ENCODE results near the gene USP24. TPM values are rescaled to one million over a fixed set of nuclear protein-coding genes. Genes with fewer than 3 reads are reported as not detected.
A peak's percentile ranks its signal among the peaks of the same experiment; 100 is the strongest.
"Not testable (repeated sequence)": the region's sequence is repeated elsewhere in the genome, so short reads cannot be mapped to it uniquely, and the experiment has no call there.

Gene USP24
- total RNA-seq, 1 experiment from 2014 or later = 38.5 TPM

GRCh38 chr1:55230659-55231058, 15.5 kb upstream of the USP24 start:
- no peaks in the 10 kb centered on the region for H3K79me2 ChIP-seq (ENCODE audit: low read length)
- H3K36me3 ChIP-seq (ENCODE audit: low read depth, low read length) = no peaks in the 10 kb centered on the region
- no peak overlapping the region for H3K27ac ChIP-seq (ENCODE audit: low read length)
- peaks cover 11% of the 10 kb centered on the region; the same call in 1 of the 2 replicates for H3K4me1 ChIP-seq (ENCODE audit: insufficient read depth, low read length)
- no peak for DNase-seq
- no peak overlapping the region for H3K9ac ChIP-seq (ENCODE audit: low read length)
- no peak overlapping the region for H2AFZ ChIP-seq (ENCODE audit: low read length)
- ChIA-PET POLR2A (ENCODE audit: unreplicated experiment) (no interaction called here), CTCF (no interaction called here)
- no peak overlapping the region for H3K4me3 ChIP-seq (ENCODE audit: low read length)
- H3K4me2 ChIP-seq (ENCODE audit: low read length) = no peak overlapping the region
- intact Hi-C loops (cut with micrococcal nuclease) = no loop called here
- H3K9me3 ChIP-seq (ENCODE audit: low read length) = 0 out of 2 replicates have a peak, but pooled peaks cover 4% of the 10 kb centered on the region
- no peak for TF ChIP-seq CTCF (conservative IDR thresholded peaks at IDR 0.05; ENCODE audit: low read depth, low read length)
- TF ChIP-seq EZH2 (IDR thresholded peaks at IDR 0.05; ENCODE audit: low read length, unreplicated experiment) = no peak
- no peak for TF ChIP-seq EZH2phosphoT487 (IDR thresholded peaks at IDR 0.05; ENCODE audit: borderline replicate concordance, low read length)
- H3K9me2 ChIP-seq (replicated peaks; ENCODE audit: low read length) = no peaks in the 10 kb centered on the region
- no peaks in the 10 kb centered on the region for H3F3A ChIP-seq (ENCODE audit: low read length, unreplicated experiment)
- H4K20me1 ChIP-seq (ENCODE audit: low read length) = no peaks in the 10 kb centered on the region
- BruUV-seq (replicated peaks) = no TSS peak
- no peak for ATAC-seq
- no peaks in the 10 kb centered on the region for H3K27me3 ChIP-seq (ENCODE audit: low read length)

- H3K9me3 ChIP-seq (ENCODE audit: low read length); H2AFZ ChIP-seq (ENCODE audit: low read length); H3K27ac ChIP-seq (ENCODE audit: low read length); H3K4me3 ChIP-seq (ENCODE audit: low read length); H3K9me2 ChIP-seq (replicated peaks; ENCODE audit: low read length); H3K36me3 ChIP-seq (ENCODE audit: low read depth, low read length); H3K27me3 ChIP-seq (ENCODE audit: low read length); H3K9ac ChIP-seq (ENCODE audit: low read length); H3K4me2 ChIP-seq (ENCODE audit: low read length); DNase-seq; POLR2A ChIA-PET (ENCODE audit: unreplicated experiment); H3F3A ChIP-seq (ENCODE audit: low read length, unreplicated experiment); BruUV-seq (replicated peaks); intact Hi-C loops (cut with micrococcal nuclease); H3K4me1 ChIP-seq (ENCODE audit: insufficient read depth, low read length); CTCF ChIA-PET; ATAC-seq; H3K79me2 ChIP-seq (ENCODE audit: low read length); H4K20me1 ChIP-seq (ENCODE audit: low read length): not testable (repeated sequence)
Measured at GRCh38 chr1:55229726-55230125, 14.6 kb upstream of the USP24 start.

- no peak overlapping the region for H3K4me2 ChIP-seq (ENCODE audit: low read length)
- H3K9ac ChIP-seq (ENCODE audit: low read length) = no peak overlapping the region
- H3F3A ChIP-seq (ENCODE audit: low read length, unreplicated experiment) = no peaks in the 10 kb centered on the region
- no peaks in the 10 kb centered on the region for H3K79me2 ChIP-seq (ENCODE audit: low read length)
- H3K36me3 ChIP-seq (ENCODE audit: low read depth, low read length) = no peaks in the 10 kb centered on the region
- DNase-seq (peak; percentile 29), ATAC-seq (no peak)
- POLR2A ChIA-PET (ENCODE audit: unreplicated experiment) = no interaction called here
- 0 out of 2 replicates have a peak, but pooled peaks cover 4% of the 10 kb centered on the region for H3K9me3 ChIP-seq (ENCODE audit: low read length)
- no peaks in the 10 kb centered on the region for H3K27me3 ChIP-seq (ENCODE audit: low read length)
- no peak overlapping the region for H3K4me3 ChIP-seq (ENCODE audit: low read length)
- H4K20me1 ChIP-seq (ENCODE audit: low read length) = no peaks in the 10 kb centered on the region
- CTCF ChIA-PET = no interaction called here
- intact Hi-C loops (cut with micrococcal nuclease) = no loop called here
- H3K4me1 ChIP-seq (ENCODE audit: insufficient read depth, low read length) = no peaks in the 10 kb centered on the region
- BruUV-seq (replicated peaks) = no TSS peak
- 0 out of 2 replicates have a peak overlapping the region, but pooled peaks have one; percentile 1 for H2AFZ ChIP-seq (ENCODE audit: low read length)
- H3K9me2 ChIP-seq (replicated peaks; ENCODE audit: low read length) = no peaks in the 10 kb centered on the region
- TF ChIP-seq EZH2phosphoT487 (IDR thresholded peaks at IDR 0.05; ENCODE audit: borderline replicate concordance, low read length) (no peak), CTCF (conservative IDR thresholded peaks at IDR 0.05; ENCODE audit: low read depth, low read length) (no peak), EZH2 (IDR thresholded peaks at IDR 0.05; ENCODE audit: low read length, unreplicated experiment) (no peak)
- no peak overlapping the region for H3K27ac ChIP-seq (ENCODE audit: low read length)
Measured at GRCh38 chr1:55225228-55225627, 10.1 kb upstream of the USP24 start.

Data from PC-3 (cell line).